Measurements from ENCODE around the gene RPRM.
"Not testable (repeated sequence)": the region's sequence is repeated elsewhere in the genome, so short reads cannot be mapped to it uniquely, and the experiment has no call there.

Gene RPRM

DNA sequence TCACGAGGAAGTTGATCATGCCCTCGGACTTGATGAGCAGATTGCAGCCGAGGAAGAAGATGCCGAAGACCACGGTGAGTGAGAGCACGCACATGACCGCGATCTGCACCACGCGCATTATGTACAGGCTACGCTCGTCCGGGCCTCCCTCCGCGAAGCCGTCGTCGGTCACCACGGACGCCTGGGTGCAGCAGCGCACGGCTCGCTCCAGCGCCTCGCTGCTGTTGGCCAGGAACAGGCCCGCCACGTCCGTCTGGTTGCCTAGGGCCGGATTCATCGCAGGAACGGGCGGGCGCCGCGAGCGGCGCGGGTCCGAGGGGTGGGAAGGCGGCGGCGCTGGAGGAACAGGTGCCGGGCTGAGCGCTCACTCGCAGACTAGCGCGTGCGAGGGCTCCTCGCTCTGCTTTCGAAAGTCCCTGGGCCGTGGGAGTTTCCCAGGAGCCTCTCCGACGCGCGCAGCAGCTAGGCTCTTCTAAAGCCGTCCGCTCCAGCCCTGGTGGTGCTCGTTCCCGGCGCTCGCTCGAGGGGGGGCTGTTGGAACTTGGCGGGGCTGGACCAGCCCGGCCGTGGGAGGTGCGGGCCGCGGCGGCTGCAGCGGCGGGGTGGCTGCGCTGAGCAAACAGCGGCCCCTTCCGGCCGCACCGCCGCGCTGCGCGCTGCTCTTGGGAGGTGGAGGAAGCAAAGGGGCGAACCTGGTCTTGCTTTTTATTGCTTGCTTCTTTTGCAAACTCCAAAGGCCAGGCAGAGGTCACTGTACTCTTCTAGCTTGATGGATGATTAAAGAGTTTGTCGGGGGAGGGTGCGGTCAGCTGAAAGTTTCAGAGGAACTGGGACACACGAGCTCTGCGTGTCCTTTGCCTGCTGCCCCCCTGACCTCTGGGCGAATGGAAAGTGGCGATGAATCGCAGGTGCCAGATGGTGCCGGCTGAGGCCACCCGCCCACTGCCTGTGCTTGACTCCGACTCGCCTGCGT lies at the start of gene RPRM:
TSS of gene RPRM (minus strand) at position 474 of the 973 bp plus-strand sequence. CDS start at position 277, 197 bp downstream.
- peak; percentile 47 for DNase-seq

GRCh38 chr2:153519257-153519875 lies 40.8 kb upstream of the RPRM start:
- DNase-seq: no peak

- DNase-seq: no peak
These were observed 33.8 kb upstream of the RPRM start for GRCh38 chr2:153512331-153512730.

GRCh38 chr2:153510996-153511395 lies 32.4 kb upstream of the RPRM start:
- no peak for DNase-seq

DNA sequence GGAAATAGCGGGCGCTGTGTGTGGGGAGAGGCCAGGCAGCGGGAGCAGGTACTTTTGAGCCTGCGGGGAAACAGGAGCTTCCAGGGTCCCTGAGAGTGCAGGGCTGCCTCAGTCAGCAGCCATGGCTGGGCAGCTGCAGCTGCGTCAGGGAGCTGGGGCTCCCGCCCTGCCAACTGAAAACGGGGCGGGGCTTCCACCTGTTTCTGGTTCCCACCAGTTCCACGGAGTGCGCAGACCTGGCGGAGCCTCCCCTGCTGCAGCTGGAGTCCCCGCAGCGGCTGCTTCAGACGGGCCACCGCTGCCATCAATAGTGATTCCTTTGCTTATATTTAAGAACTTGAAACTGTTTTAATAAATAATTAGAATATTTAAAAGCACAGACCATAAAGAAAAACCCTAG lies 30.6 kb upstream of the RPRM start:
- DNase-seq: no peak

- DNase-seq: not testable (repeated sequence)
These were observed 27.9 kb upstream of the RPRM start for GRCh38 chr2:153506499-153506898.

- DNase-seq: no peak
These were observed 20.9 kb upstream of the RPRM start for GRCh38 chr2:153499439-153499838.

GRCh38 chr2:153497938-153498629 lies 19.5 kb upstream of the RPRM start:
- no peak for DNase-seq

DNA sequence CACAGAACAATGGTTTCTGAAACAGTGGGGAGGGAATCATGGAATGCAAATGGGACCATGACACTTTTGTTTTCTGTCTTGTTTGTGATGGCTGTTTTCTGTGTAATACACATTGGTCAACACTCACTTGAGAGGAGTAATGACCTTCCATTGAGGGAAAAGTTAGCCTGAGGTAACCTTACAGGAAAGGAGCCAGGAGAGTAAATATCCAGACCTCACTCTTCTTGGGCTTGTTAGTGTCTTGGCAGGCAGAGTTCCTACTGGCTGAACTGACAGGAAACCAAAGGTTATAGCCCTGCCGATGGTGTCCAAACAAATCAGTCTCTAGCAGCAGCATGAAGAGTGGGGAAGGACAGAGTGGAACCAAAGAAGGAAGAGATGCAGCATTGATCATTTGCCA lies 17.2 kb upstream of the RPRM start:
- no peak for DNase-seq

DNA sequence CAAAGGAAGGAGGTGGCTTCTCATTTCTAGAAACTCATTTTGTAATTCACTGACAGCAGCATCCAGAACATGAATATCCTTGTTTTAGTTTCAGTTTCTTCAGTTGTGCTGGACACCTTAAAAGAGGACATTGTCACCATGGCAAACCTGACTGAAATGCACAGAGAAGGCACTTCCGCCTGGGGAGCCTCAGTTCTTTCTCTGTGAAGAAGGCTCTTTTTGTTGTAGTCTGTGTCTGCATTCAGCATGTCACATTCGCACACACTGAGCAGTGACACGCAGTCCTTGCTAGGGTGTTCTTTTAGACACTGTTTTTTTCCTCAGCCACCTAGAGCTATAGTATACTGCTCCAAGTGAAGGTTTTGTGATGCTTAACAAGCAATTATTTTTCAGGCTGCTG lies 9.5 kb upstream of the RPRM start:
- no peak for DNase-seq

- no peak for DNase-seq
These were observed 8.9 kb upstream of the RPRM start for GRCh38 chr2:153487448-153487847.

DNA sequence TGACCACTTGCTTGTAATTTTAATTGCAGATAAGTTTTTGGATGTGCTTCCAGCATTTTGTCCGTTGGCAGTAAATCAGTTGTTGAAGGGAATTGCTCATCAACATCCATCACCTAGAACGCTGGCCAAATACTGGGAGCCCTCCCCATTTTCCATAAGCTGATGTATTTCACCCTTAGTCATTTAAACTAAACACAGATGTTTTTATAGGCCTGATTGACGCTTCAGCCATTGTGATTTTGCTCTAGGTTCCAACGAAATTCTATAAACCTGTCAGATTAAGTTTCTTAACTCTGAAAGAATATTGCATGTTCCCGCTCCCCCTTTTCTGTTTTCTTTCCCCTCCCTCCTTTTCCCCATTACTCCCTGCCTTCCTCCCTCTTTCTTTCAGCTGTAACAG lies 1.0 kb upstream of the RPRM start:
- DNase-seq: no peak

- DNase-seq: no peak
These were observed 800 bp downstream of the RPRM start for GRCh38 chr2:153477636-153478288.

GRCh38 chr2:153476816-153477635 lies 1.5 kb downstream of the RPRM start:
- DNase-seq: peak; percentile 1

GRCh38 chr2:153476491-153476815 lies 2.1 kb downstream of the RPRM start:
- no peak for DNase-seq

GRCh38 chr2:153474876-153475435 lies 3.6 kb downstream of the RPRM start:
- no peak for DNase-seq

GRCh38 chr2:153474407-153474806 lies 4.2 kb downstream of the RPRM start:
- DNase-seq: no peak

DNA sequence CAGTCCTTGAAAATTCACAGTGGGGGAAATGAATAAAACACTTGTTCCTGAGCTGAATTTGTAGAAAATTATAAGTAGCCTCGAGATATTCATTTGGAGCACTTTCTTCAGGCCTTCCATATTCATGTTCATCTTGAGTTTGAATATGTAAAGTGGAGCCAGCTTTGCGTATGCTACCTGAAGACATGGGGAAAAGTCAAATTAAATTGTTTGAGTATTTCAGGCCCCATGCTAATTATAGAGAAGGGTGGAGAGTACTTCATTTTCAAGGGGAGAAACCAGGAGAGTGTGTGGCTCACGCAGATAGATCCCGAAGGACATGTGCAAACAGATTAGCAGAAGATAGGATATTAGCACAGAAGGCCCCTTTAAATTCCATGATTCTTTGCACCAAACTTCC lies 7.7 kb downstream of the RPRM start:
- DNase-seq: no peak

DNA sequence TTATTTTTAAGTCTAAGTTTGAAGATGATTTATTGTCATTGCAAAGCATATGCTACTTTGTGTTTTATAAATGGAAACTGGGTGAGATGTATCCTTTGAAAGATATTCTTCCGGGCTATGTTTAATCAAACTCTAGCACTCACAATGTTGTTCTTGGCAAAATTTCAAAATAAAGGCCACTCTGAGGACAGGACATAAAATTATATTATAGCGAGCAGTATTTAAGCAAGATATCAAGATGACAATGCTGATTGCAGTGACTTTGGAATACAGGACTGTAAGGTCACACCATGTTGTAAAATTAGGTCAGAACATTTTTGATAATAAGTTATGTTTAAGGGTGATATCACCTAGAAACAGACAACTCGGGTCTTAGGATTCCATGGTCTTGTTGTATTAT lies 14.2 kb downstream of the RPRM start:
- DNase-seq: no peak

DNA sequence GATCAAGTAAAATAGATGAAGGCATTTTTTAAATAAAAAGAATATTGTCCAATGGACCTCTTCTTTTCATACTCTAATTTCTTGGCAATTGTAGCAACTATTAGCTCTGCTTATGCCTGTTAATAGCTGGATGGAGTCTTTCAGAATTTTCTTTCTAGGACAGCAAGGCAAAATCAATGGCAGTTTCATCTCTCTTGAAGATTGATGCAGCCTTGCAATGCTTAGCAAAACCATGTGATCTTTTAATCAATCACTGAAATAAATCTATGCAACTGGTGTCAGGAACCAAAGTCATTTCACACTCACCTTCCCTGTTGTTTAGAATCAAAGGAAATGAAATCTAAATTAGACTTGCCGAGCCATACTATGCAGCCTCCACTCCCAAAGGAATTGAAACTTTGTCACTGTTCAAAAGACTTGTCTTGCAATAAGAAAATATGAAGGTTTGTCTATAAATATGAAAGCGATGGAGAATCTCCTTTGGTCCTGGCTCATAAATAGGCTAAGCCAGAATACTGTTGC lies 16.2 kb downstream of the RPRM start:
- no peak for DNase-seq

- DNase-seq: no peak
These were observed 17.1 kb downstream of the RPRM start for GRCh38 chr2:153461453-153461852.

DNA sequence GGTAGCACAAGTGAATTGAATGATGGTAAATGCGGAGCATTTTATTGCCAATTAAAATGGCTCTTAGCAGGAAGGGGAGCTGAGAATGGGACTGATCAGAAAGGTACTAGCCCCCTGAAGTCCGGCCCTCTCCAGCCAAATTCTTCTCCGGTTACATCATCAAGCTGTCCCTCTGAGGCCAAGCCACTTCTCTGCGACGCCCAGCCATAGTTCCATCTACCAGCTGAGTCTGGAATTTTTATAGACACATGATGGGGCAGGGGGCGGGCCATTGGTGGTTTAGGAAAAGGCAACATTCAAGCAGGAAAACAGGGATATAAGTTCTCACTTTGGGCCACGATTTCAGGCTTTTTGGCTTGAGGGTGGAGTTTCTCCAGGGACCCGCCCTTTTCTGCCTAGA lies 22.7 kb downstream of the RPRM start:
- DNase-seq: no peak
